ENCODE results near the gene EXOC4.

DNA sequence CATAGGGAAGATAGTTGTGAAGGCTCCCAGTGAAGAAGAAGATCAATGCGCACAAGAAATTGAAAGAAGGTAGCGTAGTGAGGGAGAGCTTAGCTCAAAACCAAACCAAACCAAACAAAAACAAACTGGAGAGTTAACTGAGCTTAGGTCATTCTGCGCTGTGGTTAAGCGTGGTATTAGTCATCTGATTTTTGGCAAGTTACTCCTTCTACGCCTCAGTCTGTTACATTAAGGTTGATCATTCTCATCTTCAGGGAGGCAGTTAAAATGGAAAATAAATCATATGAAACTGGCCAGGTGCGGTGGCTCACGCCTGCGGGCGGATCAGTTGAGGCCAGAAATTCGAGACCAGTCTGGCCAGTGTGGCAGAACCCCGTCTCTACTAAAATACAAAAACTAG lies 259.7 kb downstream of the EXOC4 start:
- no peak for TF ChIP-seq EZH2 (IDR thresholded peaks at IDR 0.05; ENCODE audit: insufficient read depth, poor library complexity, severe bottlenecking)
- TF ChIP-seq EZH2phosphoT487 (IDR thresholded peaks at IDR 0.05; ENCODE audit: insufficient read depth, low read depth): no peak
